ENCODE measurements around the gene OSCAR. TPM values are rescaled to one million over a fixed set of nuclear protein-coding genes. Genes with fewer than 3 reads are reported as not detected.

The OSCAR gene
- total RNA-seq, 1 donor from 2014 or later: not detected

- no peaks in the 10 kb centered on the region for H3K9me3 Mint-ChIP-seq
- H3K27ac Mint-ChIP-seq: peak overlapping the region; percentile 89
- DNase-seq (ENCODE audit: extremely low spot score, unreplicated experiment): no peak
- H3K4me1 Mint-ChIP-seq (ENCODE audit: unreplicated experiment): peaks cover 16% of the 10 kb centered on the region
- H3K4me3 Mint-ChIP-seq: peak overlapping the region; percentile 95
- no peak for TF ChIP-seq CTCF (conservative IDR thresholded peaks at IDR 0.05)
- peaks cover 5% of the 10 kb centered on the region for H3K27me3 Mint-ChIP-seq
- peaks cover 3% of the 10 kb centered on the region for H3K36me3 Mint-ChIP-seq
These were observed 35.7 kb upstream of the OSCAR start for GRCh38 chr19:54136086-54136863.

- Mint-ChIP-seq H3K9me3 (no peaks in the 10 kb centered on the region), H3K27me3 (peaks cover 5% of the 10 kb centered on the region), H3K4me1 (ENCODE audit: unreplicated experiment) (peaks cover 8% of the 10 kb centered on the region), H3K4me3 (no peak overlapping the region), H3K36me3 (peaks cover 3% of the 10 kb centered on the region), H3K27ac (no peak overlapping the region)
- DNase-seq (ENCODE audit: extremely low spot score, unreplicated experiment): no peak
- no peak for TF ChIP-seq CTCF (conservative IDR thresholded peaks at IDR 0.05)
These were observed 33.5 kb upstream of the OSCAR start for GRCh38 chr19:54133957-54134590.

GRCh38 chr19:54133312-54133956 is 32.8 kb upstream of the OSCAR start:
- Mint-ChIP-seq H3K27ac (no peak overlapping the region), H3K27me3 (peaks cover 5% of the 10 kb centered on the region), H3K4me1 (ENCODE audit: unreplicated experiment) (peaks cover 8% of the 10 kb centered on the region), H3K36me3 (peaks cover 3% of the 10 kb centered on the region), H3K9me3 (no peaks in the 10 kb centered on the region), H3K4me3 (no peak overlapping the region)
- DNase-seq (ENCODE audit: extremely low spot score, unreplicated experiment): no peak
- no peak for TF ChIP-seq CTCF (conservative IDR thresholded peaks at IDR 0.05)

- Mint-ChIP-seq H3K36me3 (peaks cover 8% of the 10 kb centered on the region), H3K4me3 (no peak overlapping the region), H3K27me3 (peaks cover 4% of the 10 kb centered on the region), H3K4me1 (ENCODE audit: unreplicated experiment) (no peaks in the 10 kb centered on the region), H3K27ac (no peak overlapping the region), H3K9me3 (no peaks in the 10 kb centered on the region)
- no peak for DNase-seq (ENCODE audit: extremely low spot score, unreplicated experiment)
- no peak for TF ChIP-seq CTCF (conservative IDR thresholded peaks at IDR 0.05)
These were observed 29.0 kb upstream of the OSCAR start for GRCh38 chr19:54129617-54129996.

- peaks cover 5% of the 10 kb centered on the region for H3K36me3 Mint-ChIP-seq
- no peak for TF ChIP-seq CTCF (conservative IDR thresholded peaks at IDR 0.05)
These were observed 28.4 kb upstream of the OSCAR start for GRCh38 chr19:54128796-54129616.

More at GRCh38 chr19:54128796-54129616, 28.4 kb upstream of the OSCAR start:
- Mint-ChIP-seq H3K27me3 (no peaks in the 10 kb centered on the region), H3K27ac (no peak overlapping the region), H3K4me3 (no peak overlapping the region), H3K9me3 (no peaks in the 10 kb centered on the region), H3K4me1 (ENCODE audit: unreplicated experiment) (no peaks in the 10 kb centered on the region)
- DNase-seq (ENCODE audit: extremely low spot score, unreplicated experiment): no peak

Measured in type B pancreatic cell (in vitro differentiated cells).